ENCODE results near the gene HSPA1B. TPM values are rescaled to one million over a fixed set of nuclear protein-coding genes. Genes with fewer than 3 reads are reported as not detected.
"Not testable (repeated sequence)": the region's sequence is repeated elsewhere in the genome, so short reads cannot be mapped to it uniquely, and the experiment has no call there.

The HSPA1B gene
- total RNA-seq, 1 experiment from 2014 or later, result 147 TPM

DNA sequence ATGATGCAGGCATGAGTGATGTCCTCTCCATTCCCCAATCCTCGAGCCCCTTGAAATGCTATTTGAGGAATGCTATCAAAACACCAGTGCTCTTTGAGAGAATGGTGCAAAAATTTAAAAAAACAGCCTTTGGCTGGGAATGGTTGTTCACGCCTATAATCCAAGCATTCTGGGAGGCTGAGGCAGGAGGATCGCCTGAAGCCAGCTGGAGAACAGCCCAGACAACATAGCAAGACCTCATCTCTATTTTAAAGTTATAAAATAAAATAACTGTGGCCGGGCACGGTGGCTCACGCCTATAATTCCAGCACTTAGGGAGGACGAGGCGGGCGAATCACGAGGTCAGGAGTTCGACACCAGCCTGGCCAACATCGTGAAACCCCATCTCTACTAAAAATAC, 27.8 kb upstream of the HSPA1B start:
- Histone ChIP-seq H3K36me3 (ENCODE audit: control insufficient read depth, insufficient read depth, low read length) (no peaks in the 10 kb centered on the region; the same call in 1 of the 2 replicates), H3K4me1 (ENCODE audit: control insufficient read depth, insufficient read depth, low read length) (peaks cover 5% of the 10 kb centered on the region; the same call in 1 of the 2 replicates), H3K4me3 (ENCODE audit: low read depth in 2 of 2, low read length in 2 of 2) (no peak overlapping the region), H3K27me3 (ENCODE audit: control insufficient read depth, insufficient read depth, low read length) (no peaks in the 10 kb centered on the region), H3K27ac (ENCODE audit: low read length) (no peak overlapping the region), H3K9me3 (ENCODE audit: control insufficient read depth, insufficient read depth, low read depth, low read length) (no peaks in the 10 kb centered on the region)
- intact Hi-C loops (cut with micrococcal nuclease; ENCODE audit: unreplicated experiment) (no loop called here), in situ Hi-C loops (cut with HindIII; ENCODE audit: low pct_unique_long_range_greater_than_20kb, low sequenced_read_pairs) (no loop called here)
- DNase-seq (ENCODE audit: low read depth, low spot score) (no peak), ATAC-seq (no peak)
- CTCF ChIA-PET, result no interaction called here
- POLR2A ChIA-PET, result no interaction called here
- no peak for TF ChIP-seq SIN3A (IDR thresholded peaks at IDR 0.05; ENCODE audit: borderline replicate concordance, insufficient read depth, low read depth, low read length)
- TF ChIP-seq, protein P1, sequence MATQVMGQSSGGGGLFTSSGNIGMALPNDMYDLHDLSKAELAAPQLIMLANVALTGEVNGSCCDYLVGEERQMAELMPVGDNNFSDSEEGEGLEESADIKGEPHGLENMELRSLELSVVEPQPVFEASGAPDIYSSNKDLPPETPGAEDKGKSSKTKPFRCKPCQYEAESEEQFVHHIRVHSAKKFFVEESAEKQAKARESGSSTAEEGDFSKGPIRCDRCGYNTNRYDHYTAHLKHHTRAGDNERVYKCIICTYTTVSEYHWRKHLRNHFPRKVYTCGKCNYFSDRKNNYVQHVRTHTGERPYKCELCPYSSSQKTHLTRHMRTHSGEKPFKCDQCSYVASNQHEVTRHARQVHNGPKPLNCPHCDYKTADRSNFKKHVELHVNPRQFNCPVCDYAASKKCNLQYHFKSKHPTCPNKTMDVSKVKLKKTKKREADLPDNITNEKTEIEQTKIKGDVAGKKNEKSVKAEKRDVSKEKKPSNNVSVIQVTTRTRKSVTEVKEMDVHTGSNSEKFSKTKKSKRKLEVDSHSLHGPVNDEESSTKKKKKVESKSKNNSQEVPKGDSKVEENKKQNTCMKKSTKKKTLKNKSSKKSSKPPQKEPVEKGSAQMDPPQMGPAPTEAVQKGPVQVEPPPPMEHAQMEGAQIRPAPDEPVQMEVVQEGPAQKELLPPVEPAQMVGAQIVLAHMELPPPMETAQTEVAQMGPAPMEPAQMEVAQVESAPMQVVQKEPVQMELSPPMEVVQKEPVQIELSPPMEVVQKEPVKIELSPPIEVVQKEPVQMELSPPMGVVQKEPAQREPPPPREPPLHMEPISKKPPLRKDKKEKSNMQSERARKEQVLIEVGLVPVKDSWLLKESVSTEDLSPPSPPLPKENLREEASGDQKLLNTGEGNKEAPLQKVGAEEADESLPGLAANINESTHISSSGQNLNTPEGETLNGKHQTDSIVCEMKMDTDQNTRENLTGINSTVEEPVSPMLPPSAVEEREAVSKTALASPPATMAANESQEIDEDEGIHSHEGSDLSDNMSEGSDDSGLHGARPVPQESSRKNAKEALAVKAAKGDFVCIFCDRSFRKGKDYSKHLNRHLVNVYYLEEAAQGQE (IDR thresholded peaks at IDR 0.05; ENCODE audit: insufficient read depth in 1 of 2, low read depth in 2 of 2, low read length in 1 of 2), result no peak
- TF ChIP-seq TCF7L2 (IDR thresholded peaks at IDR 0.05; ENCODE audit: low read depth, low read length), result no peak
- TF ChIP-seq, protein P2, sequence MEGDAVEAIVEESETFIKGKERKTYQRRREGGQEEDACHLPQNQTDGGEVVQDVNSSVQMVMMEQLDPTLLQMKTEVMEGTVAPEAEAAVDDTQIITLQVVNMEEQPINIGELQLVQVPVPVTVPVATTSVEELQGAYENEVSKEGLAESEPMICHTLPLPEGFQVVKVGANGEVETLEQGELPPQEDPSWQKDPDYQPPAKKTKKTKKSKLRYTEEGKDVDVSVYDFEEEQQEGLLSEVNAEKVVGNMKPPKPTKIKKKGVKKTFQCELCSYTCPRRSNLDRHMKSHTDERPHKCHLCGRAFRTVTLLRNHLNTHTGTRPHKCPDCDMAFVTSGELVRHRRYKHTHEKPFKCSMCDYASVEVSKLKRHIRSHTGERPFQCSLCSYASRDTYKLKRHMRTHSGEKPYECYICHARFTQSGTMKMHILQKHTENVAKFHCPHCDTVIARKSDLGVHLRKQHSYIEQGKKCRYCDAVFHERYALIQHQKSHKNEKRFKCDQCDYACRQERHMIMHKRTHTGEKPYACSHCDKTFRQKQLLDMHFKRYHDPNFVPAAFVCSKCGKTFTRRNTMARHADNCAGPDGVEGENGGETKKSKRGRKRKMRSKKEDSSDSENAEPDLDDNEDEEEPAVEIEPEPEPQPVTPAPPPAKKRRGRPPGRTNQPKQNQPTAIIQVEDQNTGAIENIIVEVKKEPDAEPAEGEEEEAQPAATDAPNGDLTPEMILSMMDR (IDR thresholded peaks at IDR 0.05), result no peak
- no peak for TF ChIP-seq POLR2AphosphoS5 (IDR thresholded peaks at IDR 0.05; ENCODE audit: low read depth, low read length)
- no TSS peak for BruUV-seq (replicated peaks)

DNA sequence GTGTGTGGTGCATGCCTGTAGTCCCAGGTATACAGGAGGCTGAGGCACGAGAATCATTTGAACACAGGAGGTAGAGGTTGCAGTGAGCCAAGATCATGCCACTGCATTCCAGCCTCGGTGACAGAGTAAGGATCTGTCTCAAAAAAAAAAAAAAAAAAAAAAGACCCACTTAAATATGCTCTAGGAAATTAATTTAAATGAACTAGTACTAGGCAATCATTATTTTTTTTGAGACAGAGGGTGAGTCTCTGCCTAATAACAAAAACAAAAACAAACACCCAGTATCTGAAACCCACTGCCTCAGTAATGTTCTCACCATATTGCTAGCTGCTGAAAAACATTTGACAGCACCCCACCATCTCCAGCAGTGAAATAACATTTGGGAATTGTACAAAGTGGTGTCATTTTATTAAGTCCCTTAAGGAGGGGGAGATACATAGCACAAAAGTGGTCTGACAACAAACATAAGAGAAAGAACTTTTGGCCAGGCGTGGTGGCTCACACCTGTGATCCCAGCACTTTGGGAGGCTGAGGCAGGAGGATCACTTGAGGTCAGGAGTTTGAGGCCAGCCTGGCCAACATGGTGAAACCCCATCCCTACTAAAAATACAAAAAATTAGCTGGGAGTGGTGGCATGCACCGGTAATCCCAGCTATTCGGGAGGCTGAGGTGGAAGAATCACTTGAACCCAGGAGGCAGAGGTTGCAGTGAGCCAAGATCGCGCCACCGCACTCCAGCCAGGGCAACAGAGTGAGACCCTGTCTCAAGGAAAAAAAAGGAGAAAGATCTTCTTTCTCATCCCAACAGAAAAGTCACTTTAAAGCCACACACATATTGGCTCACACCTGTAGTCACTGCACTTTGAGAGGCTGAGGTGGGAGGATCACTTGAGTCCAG, 26.3 kb upstream of the HSPA1B start:
- BruUV-seq (replicated peaks); H3K27ac ChIP-seq (ENCODE audit: low read length); H3K9me3 ChIP-seq (ENCODE audit: control insufficient read depth, insufficient read depth, low read depth, low read length); H3K27me3 ChIP-seq (ENCODE audit: control insufficient read depth, insufficient read depth, low read length); H3K36me3 ChIP-seq (ENCODE audit: control insufficient read depth, insufficient read depth, low read length); DNase-seq (ENCODE audit: low read depth, low spot score); intact Hi-C loops (cut with micrococcal nuclease; ENCODE audit: unreplicated experiment); H3K4me3 ChIP-seq (ENCODE audit: low read depth in 2 of 2, low read length in 2 of 2); CTCF ChIA-PET; ATAC-seq; in situ Hi-C loops (cut with HindIII; ENCODE audit: low pct_unique_long_range_greater_than_20kb, low sequenced_read_pairs); H3K4me1 ChIP-seq (ENCODE audit: control insufficient read depth, insufficient read depth, low read length): not testable (repeated sequence)
- POLR2A ChIA-PET, result interaction anchor here (0.6 kb wide), 2 partner anchors 19 to 20 kb away, joined by 3 read pairs; no protein-coding TSS in a partner anchor

Data from Panc1 (cell line).